HepG2 (cell line): ENCODE results near the gene CTCF. TPM values are rescaled to one million over a fixed set of nuclear protein-coding genes. Genes with fewer than 3 reads are reported as not detected.

Experiments used
- ATF7 ChIP-seq, 2 experiments: fragments of 450-650 bp in 1 of 2; sonication (generic) in 1 of 2; formaldehyde crosslinking in 1 of 2; IDR thresholded peaks; 2 replicates each; pipeline versions ENCODE4 v1.4.0 to v1.6.1; 2016 to 2020; ENCODE audit warnings: antibody characterized with exemption in 1 of 2, mild to moderate bottlenecking in 1 of 2, missing genetic modification reagents in 1 of 2
- BRCA1 ChIP-seq: sonication (generic); formaldehyde crosslinking; IDR thresholded peaks from 2 replicates; pipeline ENCODE4 v1.4.0; 2020; ENCODE audit warnings: missing genetic modification reagents
- ELF3 ChIP-seq: IDR thresholded peaks from 2 replicates; pipeline ENCODE4 v1.6.1; 2016; ENCODE audit warnings: missing genetic modification reagents, missing compliant biosample characterization
- FLYWCH1 ChIP-seq: sonication (generic); formaldehyde crosslinking; IDR thresholded peaks from 2 replicates; pipeline ENCODE4 v1.8.1; 2023; ENCODE audit warnings: mild to moderate bottlenecking, missing genetic modification reagents
- FOXC1 ChIP-seq: sonication (generic); formaldehyde crosslinking; IDR thresholded peaks from 2 replicates; pipeline ENCODE4 v1.8.0; 2022; ENCODE audit warnings: mild to moderate bottlenecking, missing genetic modification reagents, borderline replicate concordance
- HCFC1 ChIP-seq: fragments of 150-350 bp; IDR thresholded peaks from 2 replicates; pipeline ENCODE4 v1.6.1; 2014; ENCODE audit warnings: low read depth, low read length
- HNF4A ChIP-seq: sonication (generic); formaldehyde crosslinking; IDR thresholded peaks from 2 replicates; pipeline ENCODE4 v1.4.0; 2020; ENCODE audit warnings: missing genetic modification reagents
- LBX2 ChIP-seq: sonication (generic); formaldehyde crosslinking; IDR thresholded peaks from 2 replicates; pipeline ENCODE4 v1.5.0; 2020; ENCODE audit warnings: missing genetic modification reagents, mild to moderate bottlenecking, borderline replicate concordance
- MAFF ChIP-seq: IDR thresholded peaks from 2 replicates; pipeline ENCODE4 v1.6.1; 2011; ENCODE audit warnings: low read depth, low read length, improper control_type of control experiment
- PBX2 ChIP-seq: IDR thresholded peaks from 2 replicates; pipeline ENCODE4 v1.6.1; 2016; ENCODE audit warnings: control low read depth
- RFX1 ChIP-seq: fragments of 450-650 bp; IDR thresholded peaks from 2 replicates; pipeline ENCODE4 v1.6.1; 2017
- ZBTB42 ChIP-seq: sonication (generic); formaldehyde crosslinking; IDR thresholded peaks from 2 replicates; pipeline ENCODE4 v1.5.0; 2020; ENCODE audit warnings: mild to moderate bottlenecking, missing genetic modification reagents
- ZNF136 ChIP-seq: sonication (generic); formaldehyde crosslinking; IDR thresholded peaks from 2 replicates; pipeline ENCODE4 v1.8.1; 2022; ENCODE audit warnings: low read depth, mild to moderate bottlenecking, moderate library complexity, missing genetic modification reagents
- ZNF18 ChIP-seq: sonication (generic); formaldehyde crosslinking; IDR thresholded peaks from 2 replicates; pipeline ENCODE4 v1.8.0; 2022; ENCODE audit warnings: mild to moderate bottlenecking, missing genetic modification reagents; ENCODE audit not compliant: insufficient replicate concordance
- ZNF263 ChIP-seq: sonication (generic); formaldehyde crosslinking; IDR thresholded peaks from 2 replicates; pipeline ENCODE4 v1.4.0; 2020; ENCODE audit warnings: missing genetic modification reagents
- ZNF296 ChIP-seq: sonication (generic); formaldehyde crosslinking; conservative IDR thresholded peaks from 2 replicates; pipeline ENCODE4 v1.5.0; 2020; ENCODE audit warnings: mild to moderate bottlenecking, missing genetic modification reagents
- ZNF3 ChIP-seq: IDR thresholded peaks from 2 replicates; pipeline ENCODE4 v1.7.0; 2017; ENCODE audit warnings: inconsistent platforms
- ZNF562 ChIP-seq: sonication (generic); formaldehyde crosslinking; IDR thresholded peaks from 2 replicates; pipeline ENCODE4 v1.8.0; 2022; ENCODE audit warnings: missing genetic modification reagents, borderline replicate concordance
- ZNF704 ChIP-seq: sonication (generic); formaldehyde crosslinking; IDR thresholded peaks from 2 replicates; pipeline ENCODE4 v1.8.1; 2023; ENCODE audit warnings: mild to moderate bottlenecking, inconsistent platforms, moderate library complexity, missing genetic modification reagents, borderline replicate concordance
- ZNF75D ChIP-seq: sonication (generic); formaldehyde crosslinking; IDR thresholded peaks from 2 replicates; pipeline ENCODE4 v1.8.1; 2023; ENCODE audit warnings: missing genetic modification reagents, mild to moderate bottlenecking, borderline replicate concordance
- ZNF879 ChIP-seq: sonication (generic); formaldehyde crosslinking; IDR thresholded peaks from 2 replicates; pipeline ENCODE4 v1.8.1; 2023; ENCODE audit warnings: missing genetic modification reagents
- polyA plus RNA-seq, 8 experiments: library from polyadenylated mRNA; depleted of rRNA in 3 of 8; stranded (reverse) in 7 of 8; unstranded in 1 of 8; fragments of >200 nt; fragmentation: Illumina TruSeq in 4 of 8; extraction: Trizol in 4 of 8; gene quantifications; 2 replicates each; pipeline versions ENCODE4 v1.2.1 to v1.2.3, GENCODE V29; 2011 to 2016; ENCODE audit warnings: low read depth in 4 of 8, missing spikeins in 1 of 8, mixed read lengths in 1 of 8; ENCODE audit not compliant: insufficient read depth in 1 of 8
- total RNA-seq, 5 experiments: library from RNA; depleted of rRNA; stranded (reverse); fragments of >200 nt; fragmentation: Illumina TruSeq; extraction: Trizol; gene quantifications; 2 replicates each; pipeline ENCODE4 v1.2.3, GENCODE V29; 2016; ENCODE audit warnings: low read depth in 1 of 5
- TF ChIP-seq, protein P1 (sequence below): sonication (generic); formaldehyde crosslinking; conservative IDR thresholded peaks from 2 replicates; pipeline ENCODE4 v1.4.0; 2020; ENCODE audit warnings: missing genetic modification reagents
- TF ChIP-seq, protein P2 (sequence below): sonication (generic); formaldehyde crosslinking; IDR thresholded peaks from 2 replicates; pipeline ENCODE4 v1.8.0; 2023; ENCODE audit warnings: mild to moderate bottlenecking, missing genetic modification reagents
- TF ChIP-seq, protein P3 (sequence below): sonication (generic); formaldehyde crosslinking; IDR thresholded peaks from 2 replicates; pipeline ENCODE4 v1.4.0; 2020; ENCODE audit warnings: mild to moderate bottlenecking, low read depth, missing genetic modification reagents

Gene CTCF
- total and polyA plus RNA-seq, 2 of the 13 experiments (the other 11 are each of a cell fraction or from before 2014, with no cell fraction given), result 19.5 to 37.5 TPM

GRCh38 chr16:67514382-67514828 is 47.9 kb upstream of the CTCF start (continued):
- TF ChIP-seq, protein P1, sequence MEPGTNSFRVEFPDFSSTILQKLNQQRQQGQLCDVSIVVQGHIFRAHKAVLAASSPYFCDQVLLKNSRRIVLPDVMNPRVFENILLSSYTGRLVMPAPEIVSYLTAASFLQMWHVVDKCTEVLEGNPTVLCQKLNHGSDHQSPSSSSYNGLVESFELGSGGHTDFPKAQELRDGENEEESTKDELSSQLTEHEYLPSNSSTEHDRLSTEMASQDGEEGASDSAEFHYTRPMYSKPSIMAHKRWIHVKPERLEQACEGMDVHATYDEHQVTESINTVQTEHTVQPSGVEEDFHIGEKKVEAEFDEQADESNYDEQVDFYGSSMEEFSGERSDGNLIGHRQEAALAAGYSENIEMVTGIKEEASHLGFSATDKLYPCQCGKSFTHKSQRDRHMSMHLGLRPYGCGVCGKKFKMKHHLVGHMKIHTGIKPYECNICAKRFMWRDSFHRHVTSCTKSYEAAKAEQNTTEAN (CRISPR knock-in tag), result 0 out of 2 replicates have a peak, but pooled peaks have one; percentile 13
- TF ChIP-seq ZNF18 (no peak), HNF4A (CRISPR knock-in tag) (no peak), ZNF75D (CRISPR knock-in tag) (no peak), MAFF (peak; percentile 44), ZNF3 (CRISPR knock-in tag) (peak; percentile 85), ZNF296 (CRISPR knock-in tag) (no peak), FLYWCH1 (CRISPR knock-in tag) (no peak; the same call in 1 of the 2 replicates), RFX1 (no peak), ZNF263 (CRISPR knock-in tag) (0 out of 2 replicates have a peak, but pooled peaks have one; percentile 24), ZNF704 (CRISPR knock-in tag) (no peak), FOXC1 (CRISPR knock-in tag) (no peak), PBX2 (CRISPR knock-in tag) (no peak), ZNF136 (CRISPR knock-in tag) (no peak), ZNF562 (no peak), ZBTB42 (CRISPR knock-in tag) (no peak), BRCA1 (CRISPR knock-in tag) (no peak), ATF7 (IDR thresholded peaks at IDR 0.05) (no peak), ATF7 (CRISPR knock-in tag; IDR thresholded peaks at IDR 0.05) (no peak), ELF3 (CRISPR knock-in tag) (0 out of 2 replicates have a peak, but pooled peaks have one; percentile 38), HCFC1 (no peak), LBX2 (CRISPR knock-in tag) (no peak), ZNF879 (CRISPR knock-in tag) (no peak)
- TF ChIP-seq, protein P2, sequence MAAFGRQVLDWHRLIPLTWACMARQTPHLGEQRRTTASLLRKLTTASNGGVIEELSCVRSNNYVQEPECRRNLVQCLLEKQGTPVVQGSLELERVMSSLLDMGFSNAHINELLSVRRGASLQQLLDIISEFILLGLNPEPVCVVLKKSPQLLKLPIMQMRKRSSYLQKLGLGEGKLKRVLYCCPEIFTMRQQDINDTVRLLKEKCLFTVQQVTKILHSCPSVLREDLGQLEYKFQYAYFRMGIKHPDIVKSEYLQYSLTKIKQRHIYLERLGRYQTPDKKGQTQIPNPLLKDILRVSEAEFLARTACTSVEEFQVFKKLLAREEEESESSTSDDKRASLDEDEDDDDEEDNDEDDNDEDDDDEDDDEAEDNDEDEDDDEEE (CRISPR knock-in tag), result 0 out of 2 replicates have a peak, but pooled peaks have one; percentile 34
- TF ChIP-seq, protein P3, sequence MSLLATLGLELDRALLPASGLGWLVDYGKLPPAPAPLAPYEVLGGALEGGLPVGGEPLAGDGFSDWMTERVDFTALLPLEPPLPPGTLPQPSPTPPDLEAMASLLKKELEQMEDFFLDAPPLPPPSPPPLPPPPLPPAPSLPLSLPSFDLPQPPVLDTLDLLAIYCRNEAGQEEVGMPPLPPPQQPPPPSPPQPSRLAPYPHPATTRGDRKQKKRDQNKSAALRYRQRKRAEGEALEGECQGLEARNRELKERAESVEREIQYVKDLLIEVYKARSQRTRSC, result no peak
